GM19463 (cell line): ENCODE measurements around the gene SSBP3.

Experiments
- ATAC-seq: cut with Tn5 transposase; IDR thresholded peaks from one replicate; pipeline ENCODE4 v1.9.1; 2021; ENCODE audit warnings: mild to moderate bottlenecking, moderate library complexity; ENCODE audit not compliant: unreplicated experiment

SSBP3 gene

DNA sequence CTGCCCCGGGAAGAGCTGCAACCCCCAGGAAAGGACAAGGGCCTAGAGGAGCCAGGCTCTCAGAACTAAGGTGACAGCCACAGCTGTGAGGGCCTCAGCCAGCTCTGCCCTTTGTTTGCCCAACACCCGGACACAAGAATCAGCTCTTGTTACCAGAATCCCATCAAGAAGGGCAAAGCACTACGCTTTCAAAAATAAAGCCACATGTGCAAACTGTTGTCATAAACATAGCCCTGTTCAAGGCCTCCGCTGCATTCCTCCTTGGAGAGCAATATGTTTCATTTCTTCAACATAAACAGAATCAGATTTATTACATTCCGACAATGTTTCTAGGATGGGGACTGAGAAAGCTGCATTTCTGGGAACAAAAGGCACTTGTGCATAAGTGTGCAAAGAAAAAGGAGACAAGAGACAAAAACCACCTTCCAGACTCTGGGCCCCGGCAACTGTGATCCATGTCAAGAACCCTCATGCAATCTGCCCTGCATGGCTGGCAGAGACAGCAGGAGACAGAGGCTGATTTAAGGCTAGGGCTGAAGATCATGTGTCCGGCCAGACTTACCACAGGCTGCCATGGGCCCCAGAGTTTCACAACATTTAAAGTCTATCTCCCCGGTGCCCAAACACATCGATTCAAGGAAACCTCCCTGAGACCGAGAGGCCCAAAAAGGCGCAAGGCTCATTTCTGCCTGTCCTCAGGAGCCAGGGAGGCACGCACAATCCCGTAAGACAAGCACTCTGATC lies 71.0 kb downstream of the SSBP3 start:
- no peak for ATAC-seq

GRCh38 chr1:54332781-54333585 lies 73.2 kb downstream of the SSBP3 start:
- no peak for ATAC-seq

DNA sequence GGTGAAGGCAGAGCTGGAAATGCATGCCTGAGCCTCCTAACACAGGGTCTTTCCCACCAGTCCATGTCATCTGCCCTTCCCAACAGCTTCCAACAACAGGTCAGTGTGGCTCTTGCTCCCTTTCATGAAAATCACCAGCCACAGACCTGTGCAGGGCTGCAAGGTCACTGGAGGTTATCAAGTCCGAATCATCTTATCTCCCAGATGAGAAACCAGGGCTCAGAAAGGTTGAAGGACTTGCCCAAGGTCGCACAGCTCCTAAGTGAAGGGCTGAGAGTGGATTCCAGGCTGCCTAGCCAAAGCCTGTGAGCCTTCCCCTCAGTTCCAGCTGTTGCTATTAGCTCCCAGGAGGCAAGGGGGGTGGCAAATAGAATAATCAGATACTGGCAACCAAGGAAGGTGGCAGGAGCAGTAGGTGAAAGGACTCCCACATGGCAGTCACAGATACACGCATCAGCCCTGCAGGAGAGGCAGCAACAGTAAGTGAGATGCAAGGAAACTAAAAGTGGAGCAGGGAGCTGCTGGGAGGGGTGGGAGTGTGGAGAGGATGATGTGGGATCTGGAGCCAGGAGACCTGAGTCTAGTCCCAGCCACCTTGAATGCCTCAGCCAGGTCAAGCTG lies 74.2 kb downstream of the SSBP3 start:
- no peak for ATAC-seq

GRCh38 chr1:54331091-54331772 lies 75.0 kb downstream of the SSBP3 start:
- ATAC-seq, result no peak

DNA sequence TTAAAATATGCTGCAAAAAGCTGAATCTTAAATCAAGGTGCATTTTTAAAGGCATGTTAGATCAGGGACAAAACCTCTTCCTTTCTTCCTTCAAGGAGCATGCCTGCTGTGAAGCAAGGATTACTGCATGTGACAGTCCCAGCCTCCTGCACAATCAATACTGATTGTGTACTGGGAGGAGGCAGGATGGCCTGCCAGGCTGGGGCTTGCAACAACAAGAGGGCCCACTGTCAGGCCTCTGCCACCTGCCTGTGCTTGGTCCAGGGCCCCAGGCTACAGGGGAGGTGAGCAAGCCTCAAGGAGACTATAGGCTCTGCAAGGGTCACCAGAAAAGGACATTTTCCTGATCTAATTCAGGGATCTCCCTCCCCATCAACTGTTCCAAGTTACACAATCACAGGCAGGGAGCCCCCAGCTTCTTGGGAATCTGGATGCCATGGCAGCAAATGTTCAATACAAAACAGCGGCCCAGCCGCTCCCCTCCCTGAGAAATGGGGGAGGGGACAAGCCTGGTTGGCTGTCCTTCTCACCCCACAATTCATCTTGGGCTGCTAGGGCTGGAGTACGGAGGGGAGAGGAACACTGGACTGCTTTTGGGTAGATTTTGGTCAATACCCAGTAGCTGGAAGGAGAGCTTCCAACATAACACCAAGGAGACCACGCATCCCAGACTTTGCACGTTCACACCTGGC lies 76.7 kb downstream of the SSBP3 start:
- ATAC-seq, result no peak

GRCh38 chr1:54328066-54328636 lies 78.0 kb downstream of the SSBP3 start:
- ATAC-seq, result no peak

DNA sequence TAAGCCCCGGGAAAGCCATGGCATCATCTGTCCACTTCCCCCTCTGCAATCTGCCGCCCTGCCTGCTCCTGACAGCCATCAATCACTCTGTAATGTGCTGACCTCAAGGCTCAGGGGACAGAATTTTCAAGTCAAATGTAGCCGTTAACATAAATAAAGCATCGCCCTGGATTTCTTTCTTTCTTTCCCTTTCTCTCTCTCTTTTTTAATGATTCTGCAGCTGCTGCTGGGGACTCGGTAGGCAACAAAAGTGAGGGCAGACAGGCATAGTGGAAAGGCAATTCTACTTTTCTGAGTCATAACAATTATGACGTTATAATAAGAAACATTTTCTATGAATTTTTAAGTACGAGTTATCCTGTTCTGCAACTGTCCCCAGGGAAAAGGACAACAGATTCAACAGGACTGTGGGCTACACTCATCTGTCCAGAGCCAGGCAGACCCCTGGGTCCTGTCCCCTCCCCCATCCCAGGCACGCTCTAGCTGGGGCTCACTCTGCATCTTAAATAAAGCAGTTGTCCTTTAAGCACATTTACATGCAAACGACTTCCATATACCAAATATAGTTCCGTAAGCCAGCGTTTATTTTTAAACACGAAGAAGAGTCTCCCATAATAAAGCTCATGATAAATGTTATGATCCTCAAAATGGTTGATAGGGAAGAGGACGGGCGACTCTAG lies 78.7 kb downstream of the SSBP3 start:
- no peak for ATAC-seq

DNA sequence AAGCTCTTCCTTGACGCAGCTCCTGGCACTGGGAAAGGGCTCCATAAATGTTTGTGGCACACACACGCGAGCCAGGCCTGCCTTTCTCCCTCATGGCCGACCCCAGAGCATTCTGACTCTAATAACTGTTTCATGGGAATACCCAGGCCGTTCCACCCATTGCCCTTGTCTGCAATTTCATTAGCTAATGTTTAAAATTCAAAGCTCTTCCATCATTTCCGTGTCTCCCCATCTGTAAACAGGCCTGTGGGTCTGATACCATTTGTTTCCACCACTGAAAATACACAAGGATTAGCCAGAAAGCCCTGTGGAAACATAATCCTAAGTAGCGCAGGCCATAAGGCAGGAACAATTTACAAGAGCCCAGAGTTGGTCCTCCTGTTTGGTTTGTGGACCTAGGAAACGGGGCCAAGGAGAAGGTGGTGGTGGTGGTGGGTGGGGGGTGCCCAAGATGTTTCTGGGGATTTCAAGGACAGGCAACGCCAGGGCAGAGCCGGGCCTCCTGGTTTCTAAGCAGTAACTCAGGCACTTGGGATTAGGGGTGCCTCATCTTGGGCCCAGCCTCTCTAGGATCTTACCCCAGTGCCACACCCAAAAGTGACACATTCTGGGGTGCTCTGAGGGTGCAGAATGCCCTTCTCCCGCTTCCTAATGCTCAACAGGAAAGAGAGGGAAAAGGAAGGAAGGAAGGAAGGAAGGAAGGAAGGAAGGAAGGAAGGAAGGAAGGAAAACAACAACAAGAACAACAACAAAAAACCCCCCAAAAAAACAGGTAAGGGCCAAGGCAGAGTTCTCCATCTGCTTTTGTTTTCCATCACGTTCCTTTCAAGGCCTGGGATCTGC lies 79.4 kb downstream of the SSBP3 start:
- no peak for ATAC-seq

DNA sequence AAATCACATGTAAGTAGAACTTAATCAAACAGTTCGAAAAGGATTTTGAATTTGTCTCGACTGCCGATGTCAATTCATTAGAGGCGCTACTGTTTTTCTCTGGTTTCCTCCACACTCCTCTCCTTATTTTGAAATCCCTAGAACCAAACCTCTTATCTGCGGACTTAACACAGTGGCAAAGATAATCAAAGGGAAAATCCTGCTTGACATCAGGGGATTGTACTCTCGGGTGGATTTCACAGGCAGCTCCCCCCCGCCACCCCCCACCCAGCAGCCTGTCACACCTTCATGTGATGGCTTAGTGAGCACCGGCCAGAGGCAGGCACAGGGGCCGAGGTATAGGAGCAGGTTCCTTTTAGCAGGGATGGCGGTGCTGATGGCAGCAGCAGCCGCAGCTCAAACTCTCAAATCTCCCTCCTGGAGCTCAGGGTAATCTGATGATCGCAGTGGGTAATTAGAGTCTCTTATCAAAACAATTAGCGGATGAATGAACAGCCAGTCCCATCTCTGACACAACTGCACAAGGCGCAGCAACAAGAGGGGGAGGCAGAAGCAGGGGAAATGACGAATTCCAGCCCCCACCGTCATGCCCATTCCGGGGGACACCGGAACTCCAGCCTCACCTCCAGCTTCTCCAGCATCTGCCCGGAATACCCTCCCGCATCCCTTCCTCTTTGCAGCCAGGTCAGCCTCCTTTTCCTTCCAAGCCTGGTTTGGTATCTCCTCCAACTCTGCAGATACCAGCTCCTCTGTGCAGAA lies 80.3 kb downstream of the SSBP3 start:
- ATAC-seq, result no peak

GRCh38 chr1:54325284-54325683 lies 80.9 kb downstream of the SSBP3 start:
- ATAC-seq, result no peak

DNA sequence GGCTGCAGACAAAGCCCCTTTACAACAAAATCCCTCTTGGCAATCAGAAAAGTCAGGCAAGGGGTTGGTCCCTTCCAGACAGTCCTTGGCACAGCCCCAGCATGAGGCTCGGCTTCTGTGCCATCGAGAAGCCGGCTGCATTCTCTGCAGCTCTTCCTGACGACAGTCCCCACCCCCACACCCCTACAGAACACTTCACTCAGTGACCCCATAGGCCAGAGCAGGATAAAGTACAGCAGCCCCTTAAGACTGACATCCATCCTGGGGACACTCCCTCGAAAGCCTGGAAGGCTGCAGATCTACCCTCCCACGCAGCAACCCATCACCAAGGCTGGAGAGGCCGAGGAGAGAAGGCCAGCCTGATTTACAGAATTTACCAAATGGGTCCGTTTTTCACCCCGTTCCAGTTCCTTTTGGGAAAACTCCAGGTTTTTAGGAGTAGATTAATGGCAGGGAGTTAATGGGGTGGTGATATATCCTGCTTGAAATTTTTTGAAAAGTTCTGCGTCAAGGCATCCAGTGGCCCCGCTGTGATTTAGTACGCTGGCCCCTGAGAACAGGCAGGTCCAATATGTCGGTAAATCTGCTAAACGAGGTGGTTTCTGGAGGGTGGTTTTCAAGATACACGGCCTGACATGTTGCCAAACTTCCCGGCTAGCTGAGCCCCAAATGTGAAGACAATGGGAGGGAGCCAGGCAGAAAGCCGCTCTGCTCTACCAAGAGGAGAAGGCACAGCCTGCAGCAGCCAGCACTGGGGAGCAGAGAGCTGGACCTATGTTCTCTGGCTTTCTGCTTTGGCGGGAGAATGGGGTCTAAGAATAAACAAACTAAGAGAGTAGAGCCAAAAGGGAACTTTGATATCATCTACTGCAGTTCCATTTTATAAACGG lies 81.7 kb downstream of the SSBP3 start:
- no peak for ATAC-seq

- ATAC-seq, result no peak
Measured at GRCh38 chr1:54323921-54324250, 82.3 kb downstream of the SSBP3 start.

DNA sequence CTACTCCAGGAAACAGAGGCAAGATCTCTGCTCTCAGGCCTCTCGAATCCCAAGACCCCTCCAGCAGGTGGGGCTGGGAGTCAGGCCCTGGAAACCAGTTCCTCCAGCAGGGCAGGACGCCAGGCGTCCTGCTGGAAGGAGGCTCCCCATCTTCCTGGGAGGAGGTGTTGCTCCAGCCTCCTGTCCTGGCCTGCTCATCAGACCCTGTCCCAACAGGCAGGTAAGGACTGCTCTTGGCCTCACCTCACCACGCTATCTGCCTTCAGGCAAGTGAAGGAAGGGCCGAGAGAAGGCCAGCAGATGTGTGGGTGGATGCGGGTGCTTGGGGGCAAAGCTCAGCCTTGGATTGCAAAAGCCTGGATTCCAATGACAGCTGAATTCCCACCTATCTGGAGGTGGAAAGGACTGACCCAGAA lies 82.9 kb downstream of the SSBP3 start:
- no peak for ATAC-seq

- no peak for ATAC-seq
Measured at GRCh38 chr1:54318246-54318814, 87.9 kb downstream of the SSBP3 start.

- no peak for ATAC-seq
Measured at GRCh38 chr1:54317084-54317483, 89.1 kb downstream of the SSBP3 start.

DNA sequence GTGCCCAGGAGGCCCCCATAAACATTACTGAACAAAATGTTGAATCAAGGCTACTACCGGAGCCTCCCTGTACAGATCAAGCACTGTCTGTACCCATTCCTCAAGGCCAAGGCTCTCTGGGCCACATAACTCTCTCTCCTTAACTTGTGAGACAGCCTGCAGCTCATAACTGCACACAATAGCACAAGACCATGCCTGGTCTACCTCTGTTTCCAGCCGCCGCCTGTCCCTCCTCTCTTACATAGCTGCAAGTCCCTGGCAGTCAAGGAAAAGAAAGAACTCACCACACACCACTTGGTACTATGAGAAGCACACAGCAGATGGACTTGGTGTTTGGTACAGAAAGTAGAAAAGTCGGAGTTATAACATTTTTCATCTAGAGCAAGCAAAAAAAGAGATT lies 91.1 kb downstream of the SSBP3 start:
- no peak for ATAC-seq

DNA sequence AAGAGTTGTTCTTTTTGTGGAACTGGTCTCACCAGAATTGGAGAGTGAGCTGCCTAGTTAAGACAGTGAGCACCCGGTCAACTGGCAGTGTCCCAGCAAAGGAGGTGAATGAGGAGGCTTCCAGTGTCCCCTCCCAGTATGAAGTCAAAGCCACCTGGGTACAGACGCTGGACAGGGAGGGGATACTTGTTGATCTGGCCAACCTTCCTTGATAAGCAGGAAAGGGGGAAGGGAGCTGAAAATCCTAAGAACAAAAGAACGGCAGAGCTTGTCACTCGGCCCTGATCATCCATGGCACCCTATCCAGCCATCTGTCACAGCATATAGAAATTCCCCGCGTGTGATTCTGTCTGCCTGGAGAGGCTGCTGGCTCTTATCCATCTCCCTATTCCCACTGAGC lies 91.5 kb downstream of the SSBP3 start:
- no peak for ATAC-seq
